ENCODE data around the gene EGFL8.

DNA sequence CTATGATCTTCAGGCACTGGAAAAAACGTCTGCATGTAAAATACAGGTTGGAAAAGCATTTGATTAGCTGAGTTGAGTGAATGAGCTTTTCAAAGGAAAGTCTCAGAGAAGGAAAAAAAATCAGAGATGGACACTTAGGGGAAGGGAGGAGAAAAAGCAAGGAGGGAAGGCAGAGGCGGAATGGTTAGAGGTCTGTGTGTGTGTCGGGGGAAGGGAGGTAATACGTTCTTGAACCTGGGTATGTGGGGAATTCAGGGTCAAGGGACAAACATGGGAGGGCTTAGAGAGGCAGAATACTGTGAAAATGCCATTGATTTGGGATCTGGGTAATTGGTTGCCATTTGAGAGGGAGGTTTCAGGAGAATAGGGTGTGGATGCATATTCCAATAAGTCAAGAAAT lies 17.7 kb upstream of the EGFL8 start:
- TF ChIP-seq, protein P1, sequence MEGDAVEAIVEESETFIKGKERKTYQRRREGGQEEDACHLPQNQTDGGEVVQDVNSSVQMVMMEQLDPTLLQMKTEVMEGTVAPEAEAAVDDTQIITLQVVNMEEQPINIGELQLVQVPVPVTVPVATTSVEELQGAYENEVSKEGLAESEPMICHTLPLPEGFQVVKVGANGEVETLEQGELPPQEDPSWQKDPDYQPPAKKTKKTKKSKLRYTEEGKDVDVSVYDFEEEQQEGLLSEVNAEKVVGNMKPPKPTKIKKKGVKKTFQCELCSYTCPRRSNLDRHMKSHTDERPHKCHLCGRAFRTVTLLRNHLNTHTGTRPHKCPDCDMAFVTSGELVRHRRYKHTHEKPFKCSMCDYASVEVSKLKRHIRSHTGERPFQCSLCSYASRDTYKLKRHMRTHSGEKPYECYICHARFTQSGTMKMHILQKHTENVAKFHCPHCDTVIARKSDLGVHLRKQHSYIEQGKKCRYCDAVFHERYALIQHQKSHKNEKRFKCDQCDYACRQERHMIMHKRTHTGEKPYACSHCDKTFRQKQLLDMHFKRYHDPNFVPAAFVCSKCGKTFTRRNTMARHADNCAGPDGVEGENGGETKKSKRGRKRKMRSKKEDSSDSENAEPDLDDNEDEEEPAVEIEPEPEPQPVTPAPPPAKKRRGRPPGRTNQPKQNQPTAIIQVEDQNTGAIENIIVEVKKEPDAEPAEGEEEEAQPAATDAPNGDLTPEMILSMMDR (IDR thresholded peaks at IDR 0.05) = no peak
- no peak for TF ChIP-seq POLR2A (IDR thresholded peaks at IDR 0.05)
- TF ChIP-seq POLR2AphosphoS5 (IDR thresholded peaks at IDR 0.05) = no peak

Data from prostate gland (tissue), 2 donors.